ENCODE data around the gene RASGRF1. TPM values are rescaled to one million over a fixed set of nuclear protein-coding genes. Genes with fewer than 3 reads are reported as not detected.

RASGRF1 gene
- total RNA-seq, 3 donors from 2014 or later = 0.15 to 0.16 TPM; not detected in 1

DNA sequence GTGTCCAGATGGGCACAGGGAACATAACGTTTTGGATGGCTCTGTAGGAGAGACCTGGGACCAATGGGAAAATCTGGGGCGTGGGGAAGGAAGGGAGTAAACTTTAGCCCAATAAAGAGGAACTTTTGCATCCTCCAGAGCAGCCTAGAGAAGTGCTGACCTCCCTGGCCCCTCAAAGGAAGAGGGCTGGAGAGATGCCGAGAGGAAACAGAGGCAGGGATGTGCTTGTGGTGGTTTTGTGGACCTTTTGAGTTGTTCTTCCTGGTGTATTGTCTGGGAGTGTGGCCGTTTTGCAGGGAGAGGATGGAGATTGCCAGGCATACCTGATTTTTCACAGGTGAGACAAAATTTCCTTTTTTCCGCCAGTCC lies 155.9 kb downstream of the RASGRF1 start:
- TF ChIP-seq POLR2AphosphoS5 (IDR thresholded peaks at IDR 0.05) (no peak), POLR2A (IDR thresholded peaks at IDR 0.05) (no peak), CTCF (IDR thresholded peaks at IDR 0.05) (no peak)
- no peaks in the 10 kb centered on the region for H3K9me3 ChIP-seq
- no peaks in the 10 kb centered on the region for H3K36me3 ChIP-seq
- H3K4me3 ChIP-seq = no peak overlapping the region
- H3K4me1 ChIP-seq = peaks cover 20 to 21% of the 10 kb centered on the region in 2 donors
- H3K27me3 ChIP-seq = no peaks in the 10 kb centered on the region
- intact Hi-C loops (cut with DNase I; ENCODE audit: low total_unique reads) = no loop called here
- H3K27ac ChIP-seq = peak overlapping the region in 1 of 2 donors; percentile 64
- no peak for DNase-seq (ENCODE audit: low spot score in 2 of 2)

DNA sequence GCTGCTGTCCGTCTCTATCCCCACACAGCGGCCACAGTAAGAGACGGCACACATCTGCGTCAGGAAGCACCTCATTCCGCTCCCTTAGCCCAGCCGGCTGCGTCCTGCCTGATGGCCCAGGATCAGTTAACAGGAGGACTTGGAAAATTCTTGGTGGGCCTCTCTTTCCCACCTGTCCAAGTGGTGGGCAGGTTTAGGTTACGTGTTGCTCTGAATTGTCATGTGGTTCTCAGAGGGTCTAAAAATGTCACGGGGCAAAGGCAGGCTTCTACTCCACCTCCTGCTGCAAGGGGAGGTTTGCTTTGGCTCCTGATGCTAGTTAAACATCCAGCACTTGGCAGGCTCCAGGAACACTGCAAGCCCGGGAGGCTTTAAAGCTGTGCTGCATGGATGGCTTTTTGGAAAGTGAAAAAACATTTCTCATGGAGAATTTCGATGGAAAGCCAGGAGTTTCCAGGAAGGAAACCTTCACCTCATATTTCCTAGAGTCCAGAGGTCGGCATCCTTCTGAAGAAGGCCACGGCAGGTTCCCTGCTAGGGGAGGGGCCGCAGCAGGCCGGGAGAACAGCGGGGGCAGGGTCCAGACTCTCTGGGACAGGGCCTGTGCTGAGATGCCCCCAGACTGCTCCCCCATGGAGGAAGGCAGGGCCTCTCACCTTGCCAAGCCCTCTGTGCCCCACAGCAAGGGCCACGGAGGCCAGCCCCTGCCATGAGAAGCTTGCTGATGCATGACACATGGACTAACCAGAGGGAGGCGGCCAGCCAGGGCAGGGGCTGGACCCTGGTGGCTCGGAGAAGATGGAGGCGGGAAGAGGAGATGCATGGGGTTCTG lies 156.5 kb downstream of the RASGRF1 start:
- Histone ChIP-seq H3K4me1 (peaks cover 20 to 21% of the 10 kb centered on the region in 2 donors), H3K27me3 (no peaks in the 10 kb centered on the region), H3K36me3 (no peaks in the 10 kb centered on the region), H3K4me3 (no peak overlapping the region), H3K27ac (peak overlapping the region; percentile 33 to 64), H3K9me3 (no peaks in the 10 kb centered on the region)
- intact Hi-C loops (cut with DNase I; ENCODE audit: low total_unique reads) = no loop called here
- DNase-seq (ENCODE audit: low spot score in 2 of 2) = peak in 1 of 2 donors; percentile 53
- TF ChIP-seq CTCF (IDR thresholded peaks at IDR 0.05) (no peak), POLR2A (IDR thresholded peaks at IDR 0.05) (no peak)

DNA sequence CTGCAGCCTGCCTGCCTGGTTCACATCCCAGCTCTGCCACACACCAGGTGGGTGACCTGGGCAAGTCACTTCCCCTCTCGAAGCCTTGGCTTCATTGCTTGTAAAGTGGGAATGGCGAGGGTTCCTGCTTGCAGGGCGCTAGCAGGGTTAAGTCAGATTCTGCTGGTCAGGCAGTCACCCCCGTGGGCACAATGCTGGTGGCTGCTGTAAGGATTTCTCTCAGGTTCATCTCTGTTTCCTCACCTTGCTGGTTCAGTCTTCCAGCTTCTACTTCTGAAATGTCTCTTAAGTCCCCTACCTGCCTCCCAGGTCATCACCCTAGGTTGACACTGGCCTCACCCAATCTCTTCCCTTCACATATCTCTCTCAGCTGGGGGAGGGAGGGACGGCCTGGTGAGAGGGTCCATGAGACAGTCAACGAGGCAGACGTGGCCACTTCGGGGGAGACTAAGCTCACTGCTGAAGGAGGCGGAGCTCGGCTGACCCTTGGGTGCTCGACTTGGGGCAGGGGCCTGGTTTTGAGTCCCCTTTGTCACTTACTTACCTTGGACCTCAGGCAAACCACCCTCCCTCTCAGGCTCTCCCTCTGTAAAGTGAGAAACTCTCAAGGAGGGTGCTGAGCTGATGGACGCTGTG lies 157.3 kb downstream of the RASGRF1 start:
- DNase-seq (ENCODE audit: low spot score in 2 of 2) = no peak

GRCh38 chr15:78932258-78932808 lies 158.2 kb downstream of the RASGRF1 start:
- TF ChIP-seq CTCF (IDR thresholded peaks at IDR 0.05) = no peak
- no peak for TF ChIP-seq POLR2A (IDR thresholded peaks at IDR 0.05)
- TF ChIP-seq POLR2AphosphoS5 (IDR thresholded peaks at IDR 0.05) = no peak
- Histone ChIP-seq H3K36me3 (no peaks in the 10 kb centered on the region), H3K27me3 (no peaks in the 10 kb centered on the region), H3K4me1 (peaks cover 20 to 21% of the 10 kb centered on the region in 2 donors), H3K27ac (peak overlapping the region; percentile 88 to 91), H3K4me3 (no peak overlapping the region), H3K9me3 (no peaks in the 10 kb centered on the region)
- intact Hi-C loops (cut with DNase I; ENCODE audit: low total_unique reads) = no loop called here
- DNase-seq (ENCODE audit: low spot score in 2 of 2) = no peak

More for the DNA sequence above, 157.3 kb downstream of the RASGRF1 start:
- intact Hi-C loops (cut with DNase I; ENCODE audit: low total_unique reads) = no loop called here
- Histone ChIP-seq H3K27ac (peak overlapping the region; percentile 33 to 64), H3K36me3 (no peaks in the 10 kb centered on the region), H3K4me3 (no peak overlapping the region), H3K4me1 (peaks cover 20 to 21% of the 10 kb centered on the region in 2 donors), H3K9me3 (no peaks in the 10 kb centered on the region), H3K27me3 (no peaks in the 10 kb centered on the region)
- no peak for TF ChIP-seq POLR2AphosphoS5 (IDR thresholded peaks at IDR 0.05)
- TF ChIP-seq POLR2A (IDR thresholded peaks at IDR 0.05) = no peak
- TF ChIP-seq CTCF (IDR thresholded peaks at IDR 0.05) = no peak

Measured in breast epithelium (tissue), 4 donors.